Coronary artery (tissue), 2 donors: Measurements from ENCODE around the gene DEAF1.
A peak's percentile ranks its signal among the peaks of the same experiment; 100 is the strongest.

Experiments
- DNase-seq: peaks from one replicate; pipeline ENCODE4 v3.0.0-alpha.2; 2017; ENCODE audit warnings: low spot score
- H3K27ac ChIP-seq, 2 donors: fragments of 200-600 bp; sonication (generic); one replicate each; pipeline ENCODE4 v1.5.1; 2016 to 2019
- H3K4me3 ChIP-seq: fragments of 200-600 bp; sonication (generic); 2 replicates; pipeline ENCODE4 v1.5.1; 2016; ENCODE audit warnings: mild to moderate bottlenecking, moderate library complexity
- TF ChIP-seq, protein P1 (sequence below): fragments of 200-600 bp; sonication (generic); IDR thresholded peaks from one replicate; pipeline ENCODE4 v1.5.1; 2019; ENCODE audit warnings: antibody characterized with exemption

The DEAF1 gene

DNA sequence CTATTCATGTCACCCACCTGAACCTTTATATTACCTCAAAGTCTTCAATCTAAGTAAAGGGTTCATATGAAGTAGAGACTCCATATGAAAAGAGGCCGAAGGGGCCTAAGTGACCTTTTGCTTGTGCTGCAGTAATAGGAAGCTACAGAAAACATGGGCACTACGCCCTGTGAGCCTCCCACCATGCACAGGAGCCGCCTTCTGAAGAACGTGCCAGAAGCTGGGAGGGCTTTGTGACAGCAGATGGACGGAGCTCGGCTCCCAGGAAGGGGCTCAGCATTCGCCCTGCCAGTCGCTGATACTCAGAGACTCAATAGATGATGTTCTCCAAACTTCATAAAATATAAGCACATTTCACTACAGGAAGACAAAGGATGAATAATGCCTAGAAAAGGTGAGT lies 21.2 kb downstream of the DEAF1 start:
- Histone ChIP-seq H3K27ac (no peak overlapping the region), H3K4me3 (no peak overlapping the region)
- DNase-seq, result no peak
- TF ChIP-seq, protein P1, sequence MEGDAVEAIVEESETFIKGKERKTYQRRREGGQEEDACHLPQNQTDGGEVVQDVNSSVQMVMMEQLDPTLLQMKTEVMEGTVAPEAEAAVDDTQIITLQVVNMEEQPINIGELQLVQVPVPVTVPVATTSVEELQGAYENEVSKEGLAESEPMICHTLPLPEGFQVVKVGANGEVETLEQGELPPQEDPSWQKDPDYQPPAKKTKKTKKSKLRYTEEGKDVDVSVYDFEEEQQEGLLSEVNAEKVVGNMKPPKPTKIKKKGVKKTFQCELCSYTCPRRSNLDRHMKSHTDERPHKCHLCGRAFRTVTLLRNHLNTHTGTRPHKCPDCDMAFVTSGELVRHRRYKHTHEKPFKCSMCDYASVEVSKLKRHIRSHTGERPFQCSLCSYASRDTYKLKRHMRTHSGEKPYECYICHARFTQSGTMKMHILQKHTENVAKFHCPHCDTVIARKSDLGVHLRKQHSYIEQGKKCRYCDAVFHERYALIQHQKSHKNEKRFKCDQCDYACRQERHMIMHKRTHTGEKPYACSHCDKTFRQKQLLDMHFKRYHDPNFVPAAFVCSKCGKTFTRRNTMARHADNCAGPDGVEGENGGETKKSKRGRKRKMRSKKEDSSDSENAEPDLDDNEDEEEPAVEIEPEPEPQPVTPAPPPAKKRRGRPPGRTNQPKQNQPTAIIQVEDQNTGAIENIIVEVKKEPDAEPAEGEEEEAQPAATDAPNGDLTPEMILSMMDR, result no peak

DNA sequence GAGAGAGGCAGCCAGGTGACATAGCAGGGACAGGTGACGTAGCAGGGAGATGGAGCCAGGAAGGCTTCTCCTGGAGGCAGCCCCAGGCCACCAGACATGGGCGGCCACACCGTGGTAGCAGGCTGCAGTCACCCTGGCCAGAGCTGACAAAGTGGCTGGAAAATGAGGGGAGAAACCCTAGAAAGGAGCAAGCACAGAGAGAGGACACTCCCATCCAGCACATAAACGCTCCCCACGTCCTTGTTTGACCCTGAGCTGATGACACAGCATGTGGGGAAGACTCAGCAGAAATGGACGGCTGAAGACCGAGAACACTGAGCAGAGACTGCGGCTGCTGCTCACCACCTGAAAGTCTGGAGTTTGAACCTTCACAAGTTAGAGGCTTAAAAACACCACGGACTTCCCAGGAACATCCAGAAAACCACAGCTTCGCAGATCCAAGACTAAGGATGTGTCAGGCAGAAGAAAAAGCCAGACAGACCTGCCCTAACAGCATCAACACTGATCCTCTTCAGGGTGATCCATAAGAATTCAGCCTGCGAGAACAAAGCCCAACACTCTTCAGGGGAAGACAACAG lies 29.2 kb downstream of the DEAF1 start:
- Histone ChIP-seq H3K27ac (peak overlapping the region in 1 of 2 donors; percentile 2), H3K4me3 (no peak overlapping the region)
- DNase-seq, result no peak
- TF ChIP-seq, protein P1, result no peak

DNA sequence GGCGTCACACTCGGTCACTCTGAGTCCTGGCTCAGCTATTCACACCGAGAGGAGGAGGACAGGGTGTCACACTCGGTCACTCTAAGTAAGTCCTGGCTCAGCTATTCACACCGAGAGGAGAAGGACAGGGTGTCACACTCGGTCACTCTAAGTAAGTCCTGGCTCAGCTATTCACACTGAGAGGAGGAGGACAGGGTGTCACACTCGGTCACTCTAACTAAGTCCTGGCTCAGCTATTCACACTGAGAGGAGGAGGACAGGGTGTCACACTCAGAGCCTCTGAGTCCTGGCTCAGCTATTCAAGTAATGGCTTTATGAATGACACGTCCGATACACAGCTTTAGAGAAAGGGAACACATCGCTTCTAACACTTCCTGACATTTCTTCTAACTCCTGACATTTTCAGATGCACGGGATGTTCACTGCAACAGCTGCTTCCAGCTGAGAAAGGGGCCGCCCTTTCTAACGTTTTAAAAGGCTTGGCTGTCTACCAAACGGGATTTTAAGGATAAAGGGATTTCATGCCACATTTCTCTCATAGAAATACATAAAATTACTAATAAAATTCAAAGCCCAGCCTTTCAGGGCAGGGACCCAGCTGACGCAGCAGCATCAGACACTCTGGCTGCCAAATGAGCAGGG lies 29.8 kb downstream of the DEAF1 start:
- H3K27ac ChIP-seq, result peak overlapping the region in 1 of 2 donors; percentile 2
- TF ChIP-seq, protein P1, result no peak
- no peak overlapping the region for H3K4me3 ChIP-seq
- no peak for DNase-seq

DNA sequence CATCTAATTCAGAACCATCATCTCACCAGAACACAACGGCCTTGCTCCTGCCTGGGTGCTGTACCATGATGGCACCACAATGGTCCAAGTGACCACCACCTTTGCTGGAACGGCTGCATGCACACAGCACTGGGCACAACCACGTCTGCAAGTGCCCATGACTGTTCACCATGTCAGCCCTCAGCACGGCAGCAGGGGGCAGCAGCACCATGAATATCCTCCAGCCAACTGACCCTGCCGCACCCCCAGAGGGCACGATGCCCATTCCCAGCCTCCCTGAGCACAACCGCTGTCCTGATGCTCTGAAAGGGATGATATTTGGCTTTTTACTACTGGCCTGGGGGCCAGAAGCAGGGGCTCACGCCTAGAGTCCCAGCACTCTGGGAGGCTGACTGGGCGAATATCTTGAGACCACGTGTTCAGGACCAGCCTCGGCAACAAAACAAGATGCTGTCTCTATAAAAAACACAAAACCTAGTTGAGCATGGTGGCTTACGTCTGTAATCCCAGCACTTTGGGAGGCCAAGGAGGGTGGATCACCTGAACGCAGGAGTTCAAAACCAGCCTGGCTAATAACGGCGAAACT lies 32.2 kb downstream of the DEAF1 start:
- TF ChIP-seq, protein P1, result peak; percentile 64
- DNase-seq, result no peak
- Histone ChIP-seq H3K27ac (no peak overlapping the region), H3K4me3 (no peak overlapping the region)

DNA sequence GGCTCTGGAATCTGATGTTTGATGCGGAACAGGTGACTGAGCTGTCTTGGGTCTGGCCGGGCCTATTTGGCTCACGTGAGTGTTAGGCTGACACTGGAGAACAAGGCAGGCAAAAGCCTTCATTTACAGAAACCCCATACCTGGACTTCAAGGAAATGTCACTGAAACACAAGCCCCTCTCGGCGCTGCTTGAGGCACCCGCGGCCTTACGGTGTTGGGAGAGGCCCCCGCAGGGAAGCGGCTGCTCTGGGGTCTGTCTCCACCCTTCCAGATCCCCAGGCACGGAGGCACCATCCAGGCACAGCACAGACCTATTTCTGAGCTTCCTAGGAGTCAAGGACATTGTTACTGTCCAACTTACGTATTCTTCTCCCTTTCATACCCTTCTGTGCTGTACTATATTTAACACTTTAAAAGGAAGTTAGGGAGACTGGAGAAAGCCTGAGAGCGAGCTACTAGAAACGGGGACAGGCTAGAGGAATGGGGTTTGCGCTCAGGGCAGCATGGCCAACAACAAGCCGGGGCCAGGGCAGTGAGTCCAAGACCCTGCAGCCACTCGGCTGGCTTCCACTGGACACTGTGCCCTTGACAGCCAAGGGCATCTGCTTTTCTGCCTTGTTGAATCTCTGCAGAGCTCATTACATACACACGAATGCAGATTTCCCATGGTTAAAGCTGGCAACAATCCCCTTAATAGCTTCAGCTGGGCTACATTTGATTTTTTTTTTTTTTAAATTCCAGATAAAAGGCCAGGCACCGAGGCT lies 34.2 kb downstream of the DEAF1 start:
- DNase-seq, result no peak
- TF ChIP-seq, protein P1, result no peak
- no peak overlapping the region for H3K27ac ChIP-seq
- H3K4me3 ChIP-seq, result no peak overlapping the region

DNA sequence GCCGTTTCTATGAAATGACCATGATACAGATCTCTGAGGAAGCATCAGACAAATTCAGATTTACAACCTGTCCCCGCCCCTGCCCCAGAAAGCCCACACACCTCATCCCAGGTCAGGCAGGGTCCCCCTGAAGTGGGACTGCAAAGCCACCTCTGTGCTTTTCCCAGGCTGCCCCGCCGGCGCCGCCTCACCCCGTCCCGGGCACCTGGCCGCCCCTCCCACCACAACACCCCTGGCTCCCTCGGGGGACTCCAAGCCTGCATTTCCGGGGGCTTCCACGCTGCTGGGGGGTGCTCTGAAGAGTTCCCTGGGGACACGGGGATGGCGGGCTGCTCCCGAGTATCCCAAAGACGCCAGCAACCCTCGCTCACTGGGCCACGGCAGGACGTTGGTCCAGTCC lies 34.7 kb downstream of the DEAF1 start:
- H3K27ac ChIP-seq, result no peak overlapping the region
- TF ChIP-seq, protein P1, result no peak

More for the DNA sequence above, 34.7 kb downstream of the DEAF1 start:
- no peak overlapping the region for H3K4me3 ChIP-seq
- no peak for DNase-seq
